ENCODE data around the gene HMX1. TPM values are rescaled to one million over a fixed set of nuclear protein-coding genes. Genes with fewer than 3 reads are reported as not detected.

The HMX1 gene
- polyA plus RNA-seq, 1 of the 3 experiments (the other 2 are of a cell fraction): 0.20 TPM

- no peaks in the 10 kb centered on the region for H3K9me2 ChIP-seq
- no peaks in the 10 kb centered on the region for H3K9me3 ChIP-seq
- H3K4me3 ChIP-seq (ENCODE audit: low read depth in 2 of 2, low read length in 1 of 2): no peak overlapping the region
- CTCF ChIA-PET: interaction anchor here (0.6 to 4.2 kb wide), 5 partner anchors 9 to 208 kb away, joined by 3 to 28 read pairs (median 11); no protein-coding TSS in a partner anchor
- H3K27me3 ChIP-seq (ENCODE audit: insufficient read depth): no peaks in the 10 kb centered on the region
- H3K9ac ChIP-seq: no peak overlapping the region
- H3K4me1 ChIP-seq (ENCODE audit: control insufficient read depth in 1 of 2, insufficient read depth in 2 of 2, low read depth in 1 of 2, low read length in 1 of 2): no peaks in the 10 kb centered on the region
- H3K27ac ChIP-seq (ENCODE audit: low read depth in 2 of 2, low read length in 1 of 2): no peak overlapping the region
- H3K36me3 ChIP-seq (replicated peaks in 1 of 2; ENCODE audit: control insufficient read depth in 1 of 2, insufficient read depth in 2 of 2, low read length in 1 of 2): no peaks in the 10 kb centered on the region
- 40% methylated on average over 1 of the region's 10 CpGs for WGBS (ENCODE audit: low lambda C conversion rate)
- no peak for DNase-seq
- no peaks in the 10 kb centered on the region for H3F3A ChIP-seq (replicated peaks; ENCODE audit: insufficient read depth)
- H3K79me2 ChIP-seq (ENCODE audit: insufficient read depth): no peaks in the 10 kb centered on the region
- TF ChIP-seq PBX3 (IDR thresholded peaks at IDR 0.05) (no peak), IRF3 (IDR thresholded peaks at IDR 0.05; ENCODE audit: low read depth, low read length) (no peak), YY1 (IDR thresholded peaks at IDR 0.05; ENCODE audit: low read depth) (no peak), EP300 (IDR thresholded peaks at IDR 0.05; ENCODE audit: borderline replicate concordance in 1 of 2, low read depth in 1 of 2, low read length in 1 of 2) (no peak), USF2 (IDR thresholded peaks at IDR 0.05; ENCODE audit: borderline replicate concordance, low read depth, low read length) (no peak)
- H2AFZ ChIP-seq (ENCODE audit: low read depth): no peak overlapping the region
- POLR2A ChIA-PET: no interaction called here
- no peaks in the 10 kb centered on the region for H4K20me1 ChIP-seq (ENCODE audit: insufficient read depth)
- H3K4me2 ChIP-seq: no peak overlapping the region
Measured at GRCh38 chr4:8896071-8896470, 24.4 kb upstream of the HMX1 start.

- Histone ChIP-seq H3K27me3 (ENCODE audit: insufficient read depth) (no peaks in the 10 kb centered on the region), H3K9me2 (no peaks in the 10 kb centered on the region), H3K4me1 (ENCODE audit: control insufficient read depth in 1 of 2, insufficient read depth in 2 of 2, low read depth in 1 of 2, low read length in 1 of 2) (no peaks in the 10 kb centered on the region), H3K79me2 (ENCODE audit: insufficient read depth) (no peaks in the 10 kb centered on the region), H2AFZ (ENCODE audit: low read depth) (no peak overlapping the region), H3K9ac (no peak overlapping the region), H3F3A (replicated peaks; ENCODE audit: insufficient read depth) (no peaks in the 10 kb centered on the region), H3K4me2 (no peak overlapping the region), H3K27ac (ENCODE audit: low read depth in 2 of 2, low read length in 1 of 2) (no peak overlapping the region), H4K20me1 (ENCODE audit: insufficient read depth) (no peaks in the 10 kb centered on the region), H3K4me3 (ENCODE audit: low read depth in 2 of 2, low read length in 1 of 2) (no peak overlapping the region), H3K36me3 (replicated peaks in 1 of 2; ENCODE audit: control insufficient read depth in 1 of 2, insufficient read depth in 2 of 2, low read length in 1 of 2) (no peaks in the 10 kb centered on the region), H3K9me3 (no peaks in the 10 kb centered on the region)
- 60% methylated on average over 1 of the region's 7 CpGs for WGBS (ENCODE audit: low lambda C conversion rate)
- TF ChIP-seq FOXM1 (IDR thresholded peaks at IDR 0.05; ENCODE audit: low read depth) (no peak), IRF3 (IDR thresholded peaks at IDR 0.05; ENCODE audit: low read depth, low read length) (no peak), GATA2 (CRISPR knock-in tag; IDR thresholded peaks at IDR 0.05) (no peak)
- ChIA-PET CTCF (interaction anchor here (1.5 to 4.2 kb wide), 4 partner anchors 9 to 207 kb away, joined by 3 to 28 read pairs (median 16); no protein-coding TSS in a partner anchor), POLR2A (no interaction called here)
- no peak for DNase-seq
Measured at GRCh38 chr4:8895295-8895694, 23.7 kb upstream of the HMX1 start.

All from SK-N-SH (cell line).